ENCODE measurements around the gene PTPRO.

DNA sequence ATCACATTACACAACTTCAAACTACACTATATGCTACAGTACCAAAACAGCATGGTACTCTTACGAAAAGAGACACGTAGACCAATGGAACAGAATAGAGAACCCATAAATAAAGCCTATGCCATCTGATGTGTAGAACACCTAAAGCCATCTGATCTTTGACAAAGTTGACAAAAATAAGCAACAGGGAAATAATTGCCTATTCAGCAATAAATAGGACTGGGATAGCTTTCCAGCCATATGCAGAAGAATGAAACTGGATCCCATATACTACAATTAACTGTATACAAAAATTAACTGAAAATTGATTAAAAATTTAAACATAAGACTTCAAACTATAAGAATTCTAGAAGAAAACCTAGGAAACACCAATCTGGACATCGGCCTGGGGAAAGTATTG lies 120.7 kb downstream of the PTPRO start:
- TF ChIP-seq, protein P1, sequence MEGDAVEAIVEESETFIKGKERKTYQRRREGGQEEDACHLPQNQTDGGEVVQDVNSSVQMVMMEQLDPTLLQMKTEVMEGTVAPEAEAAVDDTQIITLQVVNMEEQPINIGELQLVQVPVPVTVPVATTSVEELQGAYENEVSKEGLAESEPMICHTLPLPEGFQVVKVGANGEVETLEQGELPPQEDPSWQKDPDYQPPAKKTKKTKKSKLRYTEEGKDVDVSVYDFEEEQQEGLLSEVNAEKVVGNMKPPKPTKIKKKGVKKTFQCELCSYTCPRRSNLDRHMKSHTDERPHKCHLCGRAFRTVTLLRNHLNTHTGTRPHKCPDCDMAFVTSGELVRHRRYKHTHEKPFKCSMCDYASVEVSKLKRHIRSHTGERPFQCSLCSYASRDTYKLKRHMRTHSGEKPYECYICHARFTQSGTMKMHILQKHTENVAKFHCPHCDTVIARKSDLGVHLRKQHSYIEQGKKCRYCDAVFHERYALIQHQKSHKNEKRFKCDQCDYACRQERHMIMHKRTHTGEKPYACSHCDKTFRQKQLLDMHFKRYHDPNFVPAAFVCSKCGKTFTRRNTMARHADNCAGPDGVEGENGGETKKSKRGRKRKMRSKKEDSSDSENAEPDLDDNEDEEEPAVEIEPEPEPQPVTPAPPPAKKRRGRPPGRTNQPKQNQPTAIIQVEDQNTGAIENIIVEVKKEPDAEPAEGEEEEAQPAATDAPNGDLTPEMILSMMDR (IDR thresholded peaks at IDR 0.05 in 4 of 5, conservative IDR thresholded peaks at IDR 0.05 in 1 of 5): no peak
- TF ChIP-seq POLR2A (IDR thresholded peaks at IDR 0.05): no peak

Measured in gastrocnemius medialis (tissue), 4 donors.